Measurements from ENCODE around the gene SPRED2.

SPRED2 gene

DNA sequence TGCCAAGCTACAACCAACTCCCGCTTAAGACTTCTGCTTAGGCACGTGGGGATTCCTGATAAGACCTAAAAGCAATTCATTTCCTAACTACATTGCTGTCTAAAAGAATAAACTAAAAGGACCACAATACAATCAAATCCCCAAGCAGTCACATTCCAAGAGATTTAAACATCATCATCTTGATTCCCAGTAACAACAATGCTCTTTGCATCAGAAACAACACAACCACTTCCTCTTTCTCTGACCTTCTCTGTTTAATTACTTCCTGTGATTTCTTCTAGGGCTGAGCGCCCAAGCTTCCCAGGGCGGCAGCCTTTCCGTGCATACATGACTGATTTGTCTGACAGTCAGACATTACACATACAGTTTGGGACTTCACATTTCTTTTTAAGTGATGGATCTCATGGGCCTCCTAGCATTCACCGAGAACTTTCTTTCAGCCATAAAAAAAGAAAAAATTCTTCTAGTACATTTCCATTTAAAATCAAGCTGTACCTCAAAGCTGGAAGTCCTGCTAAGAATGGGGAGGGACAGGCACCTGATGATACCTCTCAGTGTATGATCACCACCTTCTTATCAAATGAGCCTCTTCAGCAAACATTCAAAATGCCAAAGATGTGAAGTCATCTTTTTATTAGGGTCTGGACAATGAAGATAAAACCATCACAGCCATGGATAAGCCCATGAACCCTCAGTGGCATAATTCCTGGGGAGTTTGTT lies 11.5 kb downstream of the SPRED2 start:
- TF ChIP-seq, protein P1, sequence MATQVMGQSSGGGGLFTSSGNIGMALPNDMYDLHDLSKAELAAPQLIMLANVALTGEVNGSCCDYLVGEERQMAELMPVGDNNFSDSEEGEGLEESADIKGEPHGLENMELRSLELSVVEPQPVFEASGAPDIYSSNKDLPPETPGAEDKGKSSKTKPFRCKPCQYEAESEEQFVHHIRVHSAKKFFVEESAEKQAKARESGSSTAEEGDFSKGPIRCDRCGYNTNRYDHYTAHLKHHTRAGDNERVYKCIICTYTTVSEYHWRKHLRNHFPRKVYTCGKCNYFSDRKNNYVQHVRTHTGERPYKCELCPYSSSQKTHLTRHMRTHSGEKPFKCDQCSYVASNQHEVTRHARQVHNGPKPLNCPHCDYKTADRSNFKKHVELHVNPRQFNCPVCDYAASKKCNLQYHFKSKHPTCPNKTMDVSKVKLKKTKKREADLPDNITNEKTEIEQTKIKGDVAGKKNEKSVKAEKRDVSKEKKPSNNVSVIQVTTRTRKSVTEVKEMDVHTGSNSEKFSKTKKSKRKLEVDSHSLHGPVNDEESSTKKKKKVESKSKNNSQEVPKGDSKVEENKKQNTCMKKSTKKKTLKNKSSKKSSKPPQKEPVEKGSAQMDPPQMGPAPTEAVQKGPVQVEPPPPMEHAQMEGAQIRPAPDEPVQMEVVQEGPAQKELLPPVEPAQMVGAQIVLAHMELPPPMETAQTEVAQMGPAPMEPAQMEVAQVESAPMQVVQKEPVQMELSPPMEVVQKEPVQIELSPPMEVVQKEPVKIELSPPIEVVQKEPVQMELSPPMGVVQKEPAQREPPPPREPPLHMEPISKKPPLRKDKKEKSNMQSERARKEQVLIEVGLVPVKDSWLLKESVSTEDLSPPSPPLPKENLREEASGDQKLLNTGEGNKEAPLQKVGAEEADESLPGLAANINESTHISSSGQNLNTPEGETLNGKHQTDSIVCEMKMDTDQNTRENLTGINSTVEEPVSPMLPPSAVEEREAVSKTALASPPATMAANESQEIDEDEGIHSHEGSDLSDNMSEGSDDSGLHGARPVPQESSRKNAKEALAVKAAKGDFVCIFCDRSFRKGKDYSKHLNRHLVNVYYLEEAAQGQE (IDR thresholded peaks at IDR 0.05; ENCODE audit: insufficient read depth in 1 of 2, low read depth in 2 of 2, low read length in 2 of 2) = no peak
- 0 out of 2 replicates have a peak, but pooled peaks have one; percentile 33 for TF ChIP-seq SIN3A (IDR thresholded peaks at IDR 0.05; ENCODE audit: borderline replicate concordance, insufficient read depth, low read length)

DNA sequence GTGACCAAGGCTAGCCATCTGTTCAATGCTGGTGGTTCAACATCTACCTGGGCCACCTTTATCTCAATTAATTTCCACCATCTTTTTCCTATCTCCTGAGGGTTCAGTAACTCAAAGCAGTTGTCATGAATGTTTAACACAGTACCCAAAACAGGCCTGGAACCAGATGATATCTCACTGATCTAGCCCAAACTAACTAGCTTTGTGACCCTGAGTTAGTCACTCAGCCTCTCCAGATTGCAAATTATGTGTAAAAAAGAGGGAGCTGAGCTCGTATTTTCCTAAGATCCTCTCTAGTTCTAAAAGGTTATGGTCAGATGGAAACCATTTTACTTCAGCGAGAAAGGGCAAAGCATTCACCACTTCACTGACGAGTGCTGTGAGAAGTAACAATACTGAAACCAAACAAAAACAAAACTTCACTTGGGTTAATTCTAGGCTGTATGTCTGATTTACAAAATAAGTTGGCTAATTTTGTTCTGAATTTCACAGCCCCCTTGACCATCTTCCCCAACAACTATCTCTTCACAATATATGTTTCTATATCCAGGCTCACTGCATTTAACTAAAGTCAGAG lies 14.8 kb downstream of the SPRED2 start:
- TF ChIP-seq, protein P1 (IDR thresholded peaks at IDR 0.05; ENCODE audit: insufficient read depth in 1 of 2, low read depth in 2 of 2, low read length in 2 of 2) = no peak
- TF ChIP-seq SIN3A (IDR thresholded peaks at IDR 0.05; ENCODE audit: borderline replicate concordance, insufficient read depth, low read length) = no peak

DNA sequence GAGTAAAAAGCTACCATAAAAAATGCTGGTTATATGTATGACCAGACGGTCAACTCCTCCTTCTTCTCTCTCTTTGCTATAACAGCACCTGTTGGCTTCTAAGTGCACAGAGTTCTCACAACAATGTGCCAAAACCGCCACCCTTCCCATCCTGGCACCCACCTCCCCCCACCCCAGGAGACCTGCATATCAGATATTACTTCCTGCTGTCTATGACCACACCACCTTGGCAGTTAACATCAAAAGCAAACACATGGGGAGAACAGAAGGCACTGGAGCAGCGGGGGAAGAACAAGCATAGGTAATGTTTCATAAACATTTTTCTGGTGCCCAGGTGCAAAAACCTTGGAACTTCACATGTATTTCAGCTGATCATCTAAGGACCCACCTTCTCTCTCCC lies 15.5 kb downstream of the SPRED2 start:
- TF ChIP-seq, protein P1 (IDR thresholded peaks at IDR 0.05; ENCODE audit: insufficient read depth in 1 of 2, low read depth in 2 of 2, low read length in 2 of 2) = no peak
- TF ChIP-seq SIN3A (IDR thresholded peaks at IDR 0.05; ENCODE audit: borderline replicate concordance, insufficient read depth, low read length) (no peak), TAF1 (IDR thresholded peaks at IDR 0.05; ENCODE audit: borderline replicate concordance, insufficient read depth, low read length) (no peak), POLR2AphosphoS5 (IDR thresholded peaks at IDR 0.05; ENCODE audit: low read depth, low read length) (no peak), FOXP2 (optimal IDR thresholded peaks at IDR 0.05; ENCODE audit: borderline replicate concordance, extremely low read depth, extremely low read length, insufficient read depth) (no peak)

DNA sequence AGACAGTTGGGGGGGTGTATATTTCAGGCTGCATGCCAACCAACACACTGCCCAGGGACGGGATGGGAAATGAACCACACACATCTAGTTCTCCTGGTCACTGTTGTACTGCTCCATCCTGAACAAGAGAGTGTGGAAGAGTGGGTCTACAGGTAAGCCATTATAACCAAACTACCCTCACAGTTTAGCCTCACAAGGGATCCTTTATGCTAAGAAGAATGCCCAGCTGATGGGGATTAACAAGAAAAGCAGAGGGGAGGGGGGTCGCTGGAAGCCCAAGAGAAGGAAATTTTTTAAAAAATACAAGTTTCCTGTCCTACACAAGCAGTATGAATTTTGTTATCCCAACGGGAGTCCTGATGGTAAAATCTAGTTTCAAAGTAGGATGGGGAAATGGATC lies 16.1 kb downstream of the SPRED2 start:
- TF ChIP-seq FOXP2 (optimal IDR thresholded peaks at IDR 0.05; ENCODE audit: borderline replicate concordance, extremely low read depth, extremely low read length, insufficient read depth) (no peak), POLR2AphosphoS5 (IDR thresholded peaks at IDR 0.05; ENCODE audit: low read depth, low read length) (no peak), TAF1 (IDR thresholded peaks at IDR 0.05; ENCODE audit: borderline replicate concordance, insufficient read depth, low read length) (no peak), SIN3A (IDR thresholded peaks at IDR 0.05; ENCODE audit: borderline replicate concordance, insufficient read depth, low read length) (no peak)
- TF ChIP-seq, protein P1 (IDR thresholded peaks at IDR 0.05; ENCODE audit: insufficient read depth in 1 of 2, low read depth in 2 of 2, low read length in 2 of 2) = no peak

DNA sequence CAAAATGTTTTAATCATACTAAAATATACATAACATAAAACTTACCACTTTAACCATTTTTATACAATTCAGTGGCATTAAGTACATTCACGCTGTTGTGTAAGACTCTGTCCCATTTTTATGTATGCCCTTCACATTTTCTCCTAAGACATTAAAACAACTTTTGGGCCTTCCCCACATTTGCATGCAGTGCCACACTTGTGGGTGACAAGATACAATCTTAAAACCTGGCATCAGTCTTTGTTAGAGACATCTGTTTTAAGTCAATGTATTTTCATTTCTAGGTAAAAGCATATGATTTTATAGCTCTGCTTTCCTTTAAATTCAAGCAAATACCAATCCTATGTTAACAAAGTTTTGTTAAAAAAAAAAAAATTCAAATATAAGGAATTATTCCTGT lies 17.3 kb downstream of the SPRED2 start:
- no peak for TF ChIP-seq TAF1 (IDR thresholded peaks at IDR 0.05; ENCODE audit: borderline replicate concordance, insufficient read depth, low read length)
- TF ChIP-seq SIN3A (IDR thresholded peaks at IDR 0.05; ENCODE audit: borderline replicate concordance, insufficient read depth, low read length) = no peak
- no peak for TF ChIP-seq FOXP2 (optimal IDR thresholded peaks at IDR 0.05; ENCODE audit: borderline replicate concordance, extremely low read depth, extremely low read length, insufficient read depth)
- no peak for TF ChIP-seq POLR2AphosphoS5 (IDR thresholded peaks at IDR 0.05; ENCODE audit: low read depth, low read length)
- TF ChIP-seq, protein P1 (IDR thresholded peaks at IDR 0.05; ENCODE audit: insufficient read depth in 1 of 2, low read depth in 2 of 2, low read length in 2 of 2) = no peak

Data from PFSK-1 (cell line).